Measurements from ENCODE around the gene LRRC71.

Gene LRRC71

GRCh38 chr1:156948708-156949107 is 28.3 kb downstream of the LRRC71 start:
- H3K9me3 ChIP-seq (ENCODE audit: control insufficient read depth in 2 of 2, low read length in 2 of 2): no peaks in the 10 kb centered on the region

GRCh38 chr1:156949127-156949526 is 28.7 kb downstream of the LRRC71 start:
- Histone ChIP-seq H3K4me3 (ENCODE audit: low read length in 2 of 2) (no peak overlapping the region), H3K9ac (ENCODE audit: low read length in 2 of 2) (no peak overlapping the region), H3K9me3 (ENCODE audit: control insufficient read depth in 2 of 2, low read length in 2 of 2) (no peaks in the 10 kb centered on the region), H3K36me3 (ENCODE audit: control insufficient read depth in 2 of 2, insufficient read depth in 2 of 2, low read length in 2 of 2) (peaks cover 62 to 80% of the 10 kb centered on the region in 2 donors), H3K4me1 (ENCODE audit: control insufficient read depth, insufficient read depth, low read length) (no peaks in the 10 kb centered on the region), H3K27ac (ENCODE audit: low read length) (no peak overlapping the region), H3K27me3 (ENCODE audit: control insufficient read depth in 1 of 2, insufficient read depth in 2 of 2, low read length in 2 of 2) (no peaks in the 10 kb centered on the region)

More at GRCh38 chr1:156948708-156949107, 28.3 kb downstream of the LRRC71 start:
- Histone ChIP-seq H3K36me3 (ENCODE audit: control insufficient read depth in 2 of 2, insufficient read depth in 2 of 2, low read length in 2 of 2) (peaks cover 67 to 84% of the 10 kb centered on the region in 2 donors), H3K27ac (ENCODE audit: low read length) (no peak overlapping the region), H3K9ac (ENCODE audit: low read length in 2 of 2) (no peak overlapping the region), H3K4me1 (ENCODE audit: control insufficient read depth, insufficient read depth, low read length) (no peaks in the 10 kb centered on the region), H3K4me3 (ENCODE audit: low read length in 2 of 2) (no peak overlapping the region), H3K27me3 (ENCODE audit: control insufficient read depth in 1 of 2, insufficient read depth in 2 of 2, low read length in 2 of 2) (no peaks in the 10 kb centered on the region)

GRCh38 chr1:156951371-156951770 is 30.9 kb downstream of the LRRC71 start:
- H3K4me3 ChIP-seq (ENCODE audit: low read length in 2 of 2): no peak overlapping the region
- no peak overlapping the region for H3K9ac ChIP-seq (ENCODE audit: low read length in 2 of 2)
- H3K27me3 ChIP-seq (ENCODE audit: control insufficient read depth in 1 of 2, insufficient read depth in 2 of 2, low read length in 2 of 2): no peaks in the 10 kb centered on the region
- no peak overlapping the region for H3K27ac ChIP-seq (ENCODE audit: low read length)
- H3K36me3 ChIP-seq (ENCODE audit: control insufficient read depth in 2 of 2, insufficient read depth in 2 of 2, low read length in 2 of 2): peaks cover 56 to 74% of the 10 kb centered on the region in 2 donors
- no peaks in the 10 kb centered on the region for H3K9me3 ChIP-seq (ENCODE audit: control insufficient read depth in 2 of 2, low read length in 2 of 2)
- H3K4me1 ChIP-seq (ENCODE audit: control insufficient read depth, insufficient read depth, low read length): no peaks in the 10 kb centered on the region

- Histone ChIP-seq H3K27me3 (ENCODE audit: control insufficient read depth in 1 of 2, insufficient read depth in 2 of 2, low read length in 2 of 2) (no peaks in the 10 kb centered on the region), H3K9me3 (ENCODE audit: control insufficient read depth in 2 of 2, low read length in 2 of 2) (no peaks in the 10 kb centered on the region), H3K4me3 (ENCODE audit: low read length in 2 of 2) (no peak overlapping the region), H3K36me3 (ENCODE audit: control insufficient read depth in 2 of 2, insufficient read depth in 2 of 2, low read length in 2 of 2) (peaks cover 60 to 76% of the 10 kb centered on the region in 2 donors), H3K27ac (ENCODE audit: low read length) (no peak overlapping the region), H3K4me1 (ENCODE audit: control insufficient read depth, insufficient read depth, low read length) (no peaks in the 10 kb centered on the region), H3K9ac (ENCODE audit: low read length in 2 of 2) (no peak overlapping the region)
These were observed 33.1 kb downstream of the LRRC71 start for GRCh38 chr1:156953571-156953970.

- peaks cover 63 to 70% of the 10 kb centered on the region in 2 donors for H3K36me3 ChIP-seq (ENCODE audit: control insufficient read depth in 2 of 2, insufficient read depth in 2 of 2, low read length in 2 of 2)
- no peak overlapping the region for H3K9ac ChIP-seq (ENCODE audit: low read length in 2 of 2)
- no peaks in the 10 kb centered on the region for H3K27me3 ChIP-seq (ENCODE audit: control insufficient read depth in 1 of 2, insufficient read depth in 2 of 2, low read length in 2 of 2)
- H3K9me3 ChIP-seq (ENCODE audit: control insufficient read depth in 2 of 2, low read length in 2 of 2): no peaks in the 10 kb centered on the region
- no peak overlapping the region for H3K4me3 ChIP-seq (ENCODE audit: low read length in 2 of 2)
- no peaks in the 10 kb centered on the region for H3K4me1 ChIP-seq (ENCODE audit: control insufficient read depth, insufficient read depth, low read length)
- no peak overlapping the region for H3K27ac ChIP-seq (ENCODE audit: low read length)
These were observed 35.9 kb downstream of the LRRC71 start for GRCh38 chr1:156956333-156956732.

GRCh38 chr1:156957634-156958033 is 37.2 kb downstream of the LRRC71 start:
- no peaks in the 10 kb centered on the region for H3K27me3 ChIP-seq (ENCODE audit: control insufficient read depth in 1 of 2, insufficient read depth in 2 of 2, low read length in 2 of 2)
- H3K9me3 ChIP-seq (ENCODE audit: control insufficient read depth in 2 of 2, low read length in 2 of 2): no peaks in the 10 kb centered on the region
- H3K36me3 ChIP-seq (ENCODE audit: control insufficient read depth in 2 of 2, insufficient read depth in 2 of 2, low read length in 2 of 2): peaks cover 59 to 68% of the 10 kb centered on the region in 2 donors
- H3K4me1 ChIP-seq (ENCODE audit: control insufficient read depth, insufficient read depth, low read length): no peaks in the 10 kb centered on the region
- no peak overlapping the region for H3K4me3 ChIP-seq (ENCODE audit: low read length in 2 of 2)
- no peak overlapping the region for H3K27ac ChIP-seq (ENCODE audit: low read length)
- no peak overlapping the region for H3K9ac ChIP-seq (ENCODE audit: low read length in 2 of 2)

- H3K9me3 ChIP-seq (ENCODE audit: control insufficient read depth in 2 of 2, low read length in 2 of 2): no peaks in the 10 kb centered on the region
- H3K9ac ChIP-seq (ENCODE audit: low read length in 2 of 2): no peak overlapping the region
- no peaks in the 10 kb centered on the region for H3K4me1 ChIP-seq (ENCODE audit: control insufficient read depth, insufficient read depth, low read length)
- H3K27ac ChIP-seq (ENCODE audit: low read length): no peak overlapping the region
- H3K4me3 ChIP-seq (ENCODE audit: low read length in 2 of 2): no peak overlapping the region
- H3K36me3 ChIP-seq (ENCODE audit: control insufficient read depth in 2 of 2, insufficient read depth in 2 of 2, low read length in 2 of 2): peaks cover 59 to 70% of the 10 kb centered on the region in 2 donors
- H3K27me3 ChIP-seq (ENCODE audit: control insufficient read depth in 1 of 2, insufficient read depth in 2 of 2, low read length in 2 of 2): no peaks in the 10 kb centered on the region
These were observed 37.8 kb downstream of the LRRC71 start for GRCh38 chr1:156958247-156958714.

DNA sequence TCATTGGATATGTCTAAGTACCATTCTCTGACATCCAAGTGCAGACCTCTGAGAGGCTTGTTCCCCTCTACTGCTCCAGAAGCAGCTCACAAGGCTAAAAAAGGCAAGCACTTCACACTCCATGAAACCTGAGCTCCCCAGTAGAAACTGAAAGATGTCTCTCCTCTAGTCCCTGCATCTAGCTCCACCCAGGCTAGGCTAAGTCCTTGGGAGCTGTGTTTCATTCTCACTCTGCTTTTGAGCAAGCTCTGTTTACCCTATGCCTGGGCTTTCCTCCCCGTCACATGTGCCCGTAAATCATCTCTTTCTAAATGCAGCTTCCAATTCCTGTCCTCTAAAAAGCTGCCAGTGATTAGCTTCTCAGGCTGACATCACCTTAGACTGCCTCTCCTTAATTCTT is 39.0 kb downstream of the LRRC71 start:
- Histone ChIP-seq H3K4me3 (ENCODE audit: low read length in 2 of 2) (no peak overlapping the region), H3K4me1 (ENCODE audit: control insufficient read depth, insufficient read depth, low read length) (no peaks in the 10 kb centered on the region), H3K36me3 (ENCODE audit: control insufficient read depth in 2 of 2, insufficient read depth in 2 of 2, low read length in 2 of 2) (peaks cover 63 to 73% of the 10 kb centered on the region in 2 donors), H3K27ac (ENCODE audit: low read length) (no peak overlapping the region), H3K9ac (ENCODE audit: low read length in 2 of 2) (no peak overlapping the region), H3K27me3 (ENCODE audit: control insufficient read depth in 1 of 2, insufficient read depth in 2 of 2, low read length in 2 of 2) (no peaks in the 10 kb centered on the region), H3K9me3 (ENCODE audit: control insufficient read depth in 2 of 2, low read length in 2 of 2) (no peaks in the 10 kb centered on the region)

GRCh38 chr1:156959925-156960324 is 39.5 kb downstream of the LRRC71 start:
- H3K36me3 ChIP-seq (ENCODE audit: control insufficient read depth in 2 of 2, insufficient read depth in 2 of 2, low read length in 2 of 2): peaks cover 63 to 73% of the 10 kb centered on the region in 2 donors

DNA sequence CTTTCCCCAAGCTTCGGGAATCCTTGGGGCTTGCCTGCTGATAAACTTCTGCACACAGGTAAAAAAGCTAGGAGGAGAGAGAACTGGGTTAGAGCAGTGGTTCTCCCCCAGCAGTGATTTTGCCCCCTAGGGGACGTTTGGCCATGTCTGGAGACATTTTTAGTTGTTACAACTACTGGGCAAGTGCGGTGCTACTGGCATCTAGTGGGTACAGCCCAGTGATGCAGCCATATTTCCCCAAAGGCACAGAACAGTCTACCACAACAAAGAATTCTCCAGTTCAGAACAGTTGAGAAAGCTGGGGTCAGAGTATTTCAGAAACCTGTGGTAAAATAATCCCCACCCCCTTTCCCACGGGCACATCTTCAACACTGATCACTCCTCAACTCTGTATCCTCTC is 41.3 kb downstream of the LRRC71 start:
- H3K4me3 ChIP-seq (ENCODE audit: low read length in 2 of 2): no peak overlapping the region
- H3K36me3 ChIP-seq (ENCODE audit: control insufficient read depth in 2 of 2, insufficient read depth in 2 of 2, low read length in 2 of 2): peaks cover 50 to 55% of the 10 kb centered on the region in 2 donors
- H3K27me3 ChIP-seq (ENCODE audit: control insufficient read depth in 1 of 2, insufficient read depth in 2 of 2, low read length in 2 of 2): no peaks in the 10 kb centered on the region

More at GRCh38 chr1:156959925-156960324, 39.5 kb downstream of the LRRC71 start:
- Histone ChIP-seq H3K4me3 (ENCODE audit: low read length in 2 of 2) (no peak overlapping the region), H3K27ac (ENCODE audit: low read length) (no peak overlapping the region), H3K9me3 (ENCODE audit: control insufficient read depth in 2 of 2, low read length in 2 of 2) (no peaks in the 10 kb centered on the region), H3K27me3 (ENCODE audit: control insufficient read depth in 1 of 2, insufficient read depth in 2 of 2, low read length in 2 of 2) (no peaks in the 10 kb centered on the region), H3K4me1 (ENCODE audit: control insufficient read depth, insufficient read depth, low read length) (no peaks in the 10 kb centered on the region), H3K9ac (ENCODE audit: low read length in 2 of 2) (no peak overlapping the region)

DNA sequence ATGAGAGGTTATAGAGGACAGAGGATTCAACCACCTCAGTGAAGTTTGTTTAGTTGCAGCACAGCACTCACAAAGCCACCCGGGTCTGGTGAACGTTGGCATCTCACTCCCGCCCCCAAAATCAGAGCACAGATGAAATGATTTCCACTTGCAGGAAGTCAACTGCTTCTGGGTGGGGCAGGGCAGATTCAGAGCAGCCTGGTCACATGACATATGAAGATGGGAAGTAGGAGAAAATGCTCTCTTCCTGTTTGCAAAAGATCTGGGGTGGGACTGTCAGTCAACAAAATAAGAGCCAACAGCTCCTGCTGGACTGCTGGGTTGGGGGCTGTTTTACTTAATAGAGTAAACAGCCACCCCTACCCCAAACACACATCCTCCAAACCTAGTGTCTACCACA is 43.2 kb downstream of the LRRC71 start:
- Histone ChIP-seq H3K9ac (ENCODE audit: low read length in 2 of 2) (no peak overlapping the region), H3K27ac (ENCODE audit: low read length) (no peak overlapping the region), H3K36me3 (ENCODE audit: control insufficient read depth in 2 of 2, insufficient read depth in 2 of 2, low read length in 2 of 2) (peaks cover 43 to 45% of the 10 kb centered on the region in 2 donors), H3K4me1 (ENCODE audit: control insufficient read depth, insufficient read depth, low read length) (no peaks in the 10 kb centered on the region), H3K4me3 (ENCODE audit: low read length in 2 of 2) (no peak overlapping the region), H3K27me3 (ENCODE audit: control insufficient read depth in 1 of 2, insufficient read depth in 2 of 2, low read length in 2 of 2) (no peaks in the 10 kb centered on the region), H3K9me3 (ENCODE audit: control insufficient read depth in 2 of 2, low read length in 2 of 2) (no peaks in the 10 kb centered on the region)

More for the DNA sequence above, 41.3 kb downstream of the LRRC71 start:
- no peaks in the 10 kb centered on the region for H3K4me1 ChIP-seq (ENCODE audit: control insufficient read depth, insufficient read depth, low read length)
- no peaks in the 10 kb centered on the region for H3K9me3 ChIP-seq (ENCODE audit: control insufficient read depth in 2 of 2, low read length in 2 of 2)
- no peak overlapping the region for H3K27ac ChIP-seq (ENCODE audit: low read length)
- H3K9ac ChIP-seq (ENCODE audit: low read length in 2 of 2): no peak overlapping the region
